A673 (cell line): ENCODE measurements around the gene PYY.

Experiments used
- CTCF ChIP-seq: fragments of 300-800, 200-600 bp; sonication (generic); conservative IDR thresholded peaks from 2 replicates; pipeline ENCODE4 v1.5.1; 2017; ENCODE audit warnings: low read depth, mild to moderate bottlenecking, antibody characterized with exemption, low read length, moderate library complexity, mixed read lengths
- EZH2 ChIP-seq: fragments of 200-600 bp; sonication (generic); IDR thresholded peaks from 2 replicates; pipeline ENCODE4 v1.6.1; 2017; ENCODE audit warnings: borderline replicate concordance, low read depth, mild to moderate bottlenecking, mixed read lengths, antibody characterized with exemption, low read length; ENCODE audit not compliant: poor library complexity, severe bottlenecking

GRCh38 chr17:43932357-43932756 lies 21.4 kb downstream of the PYY start:
- TF ChIP-seq CTCF: no peak
- no peak for TF ChIP-seq EZH2
